ENCODE measurements around the gene SF3A2. TPM values are rescaled to one million over a fixed set of nuclear protein-coding genes. Genes with fewer than 3 reads are reported as not detected.

Gene SF3A2
- polyA plus RNA-seq, 1 donor from 2014 or later = 14.4 TPM

DNA sequence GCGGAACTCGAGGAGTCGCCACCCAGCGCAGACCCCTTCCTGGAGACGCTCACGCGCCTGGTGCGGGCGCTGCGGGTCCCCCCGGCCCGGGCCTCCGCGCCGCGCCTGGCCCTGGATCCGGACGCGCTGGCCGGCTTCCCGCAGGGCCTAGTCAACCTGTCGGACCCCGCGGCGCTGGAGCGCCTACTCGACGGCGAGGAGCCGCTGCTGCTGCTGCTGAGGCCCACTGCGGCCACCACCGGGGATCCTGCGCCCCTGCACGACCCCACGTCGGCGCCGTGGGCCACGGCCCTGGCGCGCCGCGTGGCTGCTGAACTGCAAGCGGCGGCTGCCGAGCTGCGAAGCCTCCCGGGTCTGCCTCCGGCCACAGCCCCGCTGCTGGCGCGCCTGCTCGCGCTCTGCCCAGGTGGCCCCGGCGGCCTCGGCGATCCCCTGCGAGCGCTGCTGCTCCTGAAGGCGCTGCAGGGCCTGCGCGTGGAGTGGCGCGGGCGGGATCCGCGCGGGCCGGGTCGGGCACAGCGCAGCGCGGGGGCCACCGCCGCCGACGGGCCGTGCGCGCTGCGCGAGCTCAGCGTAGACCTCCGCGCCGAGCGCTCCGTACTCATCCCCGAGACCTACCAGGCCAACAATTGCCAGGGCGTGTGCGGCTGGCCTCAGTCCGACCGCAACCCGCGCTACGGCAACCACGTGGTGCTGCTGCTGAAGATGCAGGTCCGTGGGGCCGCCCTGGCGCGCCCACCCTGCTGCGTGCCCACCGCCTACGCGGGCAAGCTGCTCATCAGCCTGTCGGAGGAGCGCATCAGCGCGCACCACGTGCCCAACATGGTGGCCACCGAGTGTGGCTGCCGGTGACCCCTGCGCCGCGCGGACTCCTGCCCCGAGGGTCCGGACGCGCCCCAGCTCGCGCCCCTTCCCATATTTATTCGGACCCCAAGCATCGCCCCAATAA is 14.8 kb downstream of the SF3A2 start:
- Histone ChIP-seq H4K20me1 (ENCODE audit: insufficient read depth) (no peaks in the 10 kb centered on the region), H3K4me3 (ENCODE audit: low read length) (no peak overlapping the region), H3K27ac (ENCODE audit: low read length) (no peak overlapping the region), H3K27me3 (ENCODE audit: insufficient read depth, low read depth, low read length) (peaks cover 14% of the 10 kb centered on the region), H3K9ac (ENCODE audit: low read length) (no peak overlapping the region), H3K36me3 (ENCODE audit: insufficient read depth, low read length) (no peaks in the 10 kb centered on the region), H3K9me3 (ENCODE audit: low read length) (no peaks in the 10 kb centered on the region), H2AFZ (ENCODE audit: low read depth, low read length) (no peak overlapping the region), H3K79me2 (replicated peaks; ENCODE audit: insufficient read depth, low read length) (no peaks in the 10 kb centered on the region), H3F3A (ENCODE audit: insufficient read depth, low read length, poor library complexity, severe bottlenecking) (no peaks in the 10 kb centered on the region), H3K4me2 (ENCODE audit: low read length) (no peak overlapping the region), H3K9me2 (ENCODE audit: insufficient read depth, low read length) (no peaks in the 10 kb centered on the region)
- TF ChIP-seq TAF1 (IDR thresholded peaks at IDR 0.05; ENCODE audit: low read depth) (no peak), RAD21 (conservative IDR thresholded peaks at IDR 0.05) (no peak), EZH2 (IDR thresholded peaks at IDR 0.05; ENCODE audit: borderline replicate concordance, insufficient read depth, low read length, poor library complexity, severe bottlenecking) (no peak), MXI1 (conservative IDR thresholded peaks at IDR 0.05; ENCODE audit: poor library complexity, severe bottlenecking) (no peak), EP300 (conservative IDR thresholded peaks at IDR 0.05; ENCODE audit: poor library complexity, severe bottlenecking) (no peak), POLR2AphosphoS5 (IDR thresholded peaks at IDR 0.05) (no peak), SMC3 (conservative IDR thresholded peaks at IDR 0.05; ENCODE audit: poor library complexity) (no peak)
- TF ChIP-seq, protein P1, sequence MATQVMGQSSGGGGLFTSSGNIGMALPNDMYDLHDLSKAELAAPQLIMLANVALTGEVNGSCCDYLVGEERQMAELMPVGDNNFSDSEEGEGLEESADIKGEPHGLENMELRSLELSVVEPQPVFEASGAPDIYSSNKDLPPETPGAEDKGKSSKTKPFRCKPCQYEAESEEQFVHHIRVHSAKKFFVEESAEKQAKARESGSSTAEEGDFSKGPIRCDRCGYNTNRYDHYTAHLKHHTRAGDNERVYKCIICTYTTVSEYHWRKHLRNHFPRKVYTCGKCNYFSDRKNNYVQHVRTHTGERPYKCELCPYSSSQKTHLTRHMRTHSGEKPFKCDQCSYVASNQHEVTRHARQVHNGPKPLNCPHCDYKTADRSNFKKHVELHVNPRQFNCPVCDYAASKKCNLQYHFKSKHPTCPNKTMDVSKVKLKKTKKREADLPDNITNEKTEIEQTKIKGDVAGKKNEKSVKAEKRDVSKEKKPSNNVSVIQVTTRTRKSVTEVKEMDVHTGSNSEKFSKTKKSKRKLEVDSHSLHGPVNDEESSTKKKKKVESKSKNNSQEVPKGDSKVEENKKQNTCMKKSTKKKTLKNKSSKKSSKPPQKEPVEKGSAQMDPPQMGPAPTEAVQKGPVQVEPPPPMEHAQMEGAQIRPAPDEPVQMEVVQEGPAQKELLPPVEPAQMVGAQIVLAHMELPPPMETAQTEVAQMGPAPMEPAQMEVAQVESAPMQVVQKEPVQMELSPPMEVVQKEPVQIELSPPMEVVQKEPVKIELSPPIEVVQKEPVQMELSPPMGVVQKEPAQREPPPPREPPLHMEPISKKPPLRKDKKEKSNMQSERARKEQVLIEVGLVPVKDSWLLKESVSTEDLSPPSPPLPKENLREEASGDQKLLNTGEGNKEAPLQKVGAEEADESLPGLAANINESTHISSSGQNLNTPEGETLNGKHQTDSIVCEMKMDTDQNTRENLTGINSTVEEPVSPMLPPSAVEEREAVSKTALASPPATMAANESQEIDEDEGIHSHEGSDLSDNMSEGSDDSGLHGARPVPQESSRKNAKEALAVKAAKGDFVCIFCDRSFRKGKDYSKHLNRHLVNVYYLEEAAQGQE (IDR thresholded peaks at IDR 0.05; ENCODE audit: borderline replicate concordance) = no peak
- TF ChIP-seq, protein P2, sequence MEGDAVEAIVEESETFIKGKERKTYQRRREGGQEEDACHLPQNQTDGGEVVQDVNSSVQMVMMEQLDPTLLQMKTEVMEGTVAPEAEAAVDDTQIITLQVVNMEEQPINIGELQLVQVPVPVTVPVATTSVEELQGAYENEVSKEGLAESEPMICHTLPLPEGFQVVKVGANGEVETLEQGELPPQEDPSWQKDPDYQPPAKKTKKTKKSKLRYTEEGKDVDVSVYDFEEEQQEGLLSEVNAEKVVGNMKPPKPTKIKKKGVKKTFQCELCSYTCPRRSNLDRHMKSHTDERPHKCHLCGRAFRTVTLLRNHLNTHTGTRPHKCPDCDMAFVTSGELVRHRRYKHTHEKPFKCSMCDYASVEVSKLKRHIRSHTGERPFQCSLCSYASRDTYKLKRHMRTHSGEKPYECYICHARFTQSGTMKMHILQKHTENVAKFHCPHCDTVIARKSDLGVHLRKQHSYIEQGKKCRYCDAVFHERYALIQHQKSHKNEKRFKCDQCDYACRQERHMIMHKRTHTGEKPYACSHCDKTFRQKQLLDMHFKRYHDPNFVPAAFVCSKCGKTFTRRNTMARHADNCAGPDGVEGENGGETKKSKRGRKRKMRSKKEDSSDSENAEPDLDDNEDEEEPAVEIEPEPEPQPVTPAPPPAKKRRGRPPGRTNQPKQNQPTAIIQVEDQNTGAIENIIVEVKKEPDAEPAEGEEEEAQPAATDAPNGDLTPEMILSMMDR (IDR thresholded peaks at IDR 0.05; ENCODE audit: poor library complexity, severe bottlenecking) = no peak

DNA sequence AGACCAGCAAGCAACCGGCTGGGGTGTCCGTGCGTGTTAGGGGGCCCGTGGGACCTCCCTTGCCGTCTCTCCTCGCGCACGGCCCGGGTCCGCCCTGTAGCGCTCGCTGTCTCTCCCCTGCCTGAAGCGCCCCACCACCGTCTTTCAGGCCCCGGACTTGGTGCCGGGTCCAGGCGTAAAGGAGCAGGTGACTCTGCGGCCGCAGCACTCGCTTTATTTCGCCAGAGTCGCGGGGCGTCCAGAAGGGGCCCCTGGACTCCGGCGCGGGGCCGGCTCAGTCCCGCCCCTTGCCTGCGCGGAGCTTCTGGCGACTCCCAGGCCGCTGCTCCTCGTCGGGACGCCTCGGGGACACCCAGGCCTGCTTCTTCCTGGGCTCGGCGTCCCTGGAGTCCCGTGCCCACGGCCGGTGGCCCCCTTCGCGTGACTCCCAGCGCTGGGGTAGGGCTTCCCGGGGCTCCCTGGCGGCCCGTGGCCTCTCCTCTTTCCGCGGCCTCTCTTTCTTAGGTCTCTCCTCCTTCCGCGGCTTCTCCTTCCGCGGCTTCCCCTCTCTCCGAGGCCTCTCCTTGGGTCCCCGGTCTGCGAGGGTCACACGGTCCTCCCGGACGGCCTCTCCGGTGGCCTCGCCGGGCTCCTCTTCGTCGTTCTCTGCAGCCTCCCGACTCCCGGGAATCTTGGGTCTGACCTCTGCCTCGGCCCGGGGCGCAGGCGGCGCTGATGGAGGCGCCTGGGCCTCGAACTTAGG is 15.6 kb downstream of the SF3A2 start:
- Histone ChIP-seq H4K20me1 (ENCODE audit: insufficient read depth) (no peaks in the 10 kb centered on the region), H3K27me3 (ENCODE audit: insufficient read depth, low read depth, low read length) (peaks cover 14% of the 10 kb centered on the region), H3K4me3 (ENCODE audit: low read length) (no peak overlapping the region), H3K27ac (ENCODE audit: low read length) (no peak overlapping the region), H3K9me3 (ENCODE audit: low read length) (no peaks in the 10 kb centered on the region), H3F3A (ENCODE audit: insufficient read depth, low read length, poor library complexity, severe bottlenecking) (no peaks in the 10 kb centered on the region), H3K9me2 (ENCODE audit: insufficient read depth, low read length) (no peaks in the 10 kb centered on the region), H3K9ac (ENCODE audit: low read length) (no peak overlapping the region), H3K79me2 (replicated peaks; ENCODE audit: insufficient read depth, low read length) (no peaks in the 10 kb centered on the region), H2AFZ (ENCODE audit: low read depth, low read length) (no peak overlapping the region), H3K36me3 (ENCODE audit: insufficient read depth, low read length) (no peaks in the 10 kb centered on the region), H3K4me2 (ENCODE audit: low read length) (no peak overlapping the region)
- no peak for TF ChIP-seq RAD21 (conservative IDR thresholded peaks at IDR 0.05)
- TF ChIP-seq EZH2 (IDR thresholded peaks at IDR 0.05; ENCODE audit: borderline replicate concordance, insufficient read depth, low read length, poor library complexity, severe bottlenecking) = no peak
- TF ChIP-seq, protein P1 (IDR thresholded peaks at IDR 0.05; ENCODE audit: borderline replicate concordance) = no peak
- no peak for TF ChIP-seq POLR2AphosphoS5 (IDR thresholded peaks at IDR 0.05)
- TF ChIP-seq MXI1 (conservative IDR thresholded peaks at IDR 0.05; ENCODE audit: poor library complexity, severe bottlenecking) = no peak
- no peak for TF ChIP-seq EP300 (conservative IDR thresholded peaks at IDR 0.05; ENCODE audit: poor library complexity, severe bottlenecking)

All from neural cell (in vitro differentiated cells).